Measurements from ENCODE around the gene IQGAP2.

- no peak for TF ChIP-seq CTCF (conservative IDR thresholded peaks at IDR 0.05; ENCODE audit: low read depth, low read length)
- no peak for TF ChIP-seq EZH2phosphoT487 (IDR thresholded peaks at IDR 0.05; ENCODE audit: borderline replicate concordance, low read length)
- TF ChIP-seq EZH2 (IDR thresholded peaks at IDR 0.05; ENCODE audit: low read length, unreplicated experiment): no peak
Observed at GRCh38 chr5:76446776-76447175, 43.7 kb downstream of the IQGAP2 start.

All from PC-3 (cell line).